ENCODE data around the gene HOTAIR. TPM values are rescaled to one million over a fixed set of nuclear protein-coding genes. Genes with fewer than 3 reads are reported as not detected.

HOTAIR gene
- total RNA-seq, 1 donor from 2014 or later = 1.3 TPM

GRCh38 chr12:54011665-54012532 lies 37.1 kb upstream of the HOTAIR start:
- no peak for DNase-seq (ENCODE audit: low read depth)

- DNase-seq (ENCODE audit: low read depth) = no peak
These were observed 36.4 kb upstream of the HOTAIR start for GRCh38 chr12:54010972-54011664.

- no peak for DNase-seq (ENCODE audit: low read depth)
These were observed 35.6 kb upstream of the HOTAIR start for GRCh38 chr12:54010053-54010971.

GRCh38 chr12:54009171-54010052 lies 34.7 kb upstream of the HOTAIR start:
- no peak for DNase-seq (ENCODE audit: low read depth)

- DNase-seq (ENCODE audit: low read depth) = no peak
These were observed 33.5 kb upstream of the HOTAIR start for GRCh38 chr12:54008260-54008552.

- no peak for DNase-seq (ENCODE audit: low read depth)
These were observed 32.9 kb upstream of the HOTAIR start for GRCh38 chr12:54007538-54008259.

GRCh38 chr12:54006559-54007220 lies 31.9 kb upstream of the HOTAIR start:
- DNase-seq (ENCODE audit: low read depth) = no peak

GRCh38 chr12:54005853-54006558 lies 31.3 kb upstream of the HOTAIR start:
- no peak for DNase-seq (ENCODE audit: low read depth)

- no peak for DNase-seq (ENCODE audit: low read depth)
These were observed 30.7 kb upstream of the HOTAIR start for GRCh38 chr12:54005531-54005852.

GRCh38 chr12:54004841-54005530 lies 30.2 kb upstream of the HOTAIR start:
- DNase-seq (ENCODE audit: low read depth) = no peak

GRCh38 chr12:54004063-54004840 lies 29.5 kb upstream of the HOTAIR start:
- DNase-seq (ENCODE audit: low read depth) = no peak

GRCh38 chr12:54003625-54004024 lies 28.9 kb upstream of the HOTAIR start:
- no peak for DNase-seq (ENCODE audit: low read depth)

GRCh38 chr12:54002915-54003389 lies 28.2 kb upstream of the HOTAIR start:
- DNase-seq (ENCODE audit: low read depth) = no peak

GRCh38 chr12:54002278-54002914 lies 27.6 kb upstream of the HOTAIR start:
- no peak for DNase-seq (ENCODE audit: low read depth)

- no peak for DNase-seq (ENCODE audit: low read depth)
These were observed 26.8 kb upstream of the HOTAIR start for GRCh38 chr12:54001283-54002187.
